ACC112 (cell line): Measurements from ENCODE around the gene FANCC.
A peak's percentile ranks its signal among the peaks of the same experiment; 100 is the strongest.

ENCODE experiments used
- H2AFZ ChIP-seq: fragments of 200-600 bp; sonication (generic); one replicate; pipeline ENCODE4 v1.6.0; 2017; ENCODE audit warnings: antibody characterized with exemption, low read length; ENCODE audit not compliant: unreplicated experiment
- H3K27ac ChIP-seq: fragments of 200-600 bp; sonication (generic); 2 replicates; pipeline ENCODE4 v1.5.1; 2014; ENCODE audit warnings: low read depth, mild to moderate bottlenecking, antibody characterized with exemption, low read length, moderate library complexity
- H3K27me3 ChIP-seq: fragments of 200-600 bp; sonication (generic); 2 replicates; pipeline ENCODE4 v1.6.1; 2014; ENCODE audit warnings: mild to moderate bottlenecking, antibody characterized with exemption, low read length, moderate library complexity, mixed read lengths; ENCODE audit not compliant: insufficient read depth
- H3K36me3 ChIP-seq: fragments of 200-600 bp; sonication (generic); 2 replicates; pipeline ENCODE4 v1.6.1; 2016; ENCODE audit warnings: mild to moderate bottlenecking, antibody characterized with exemption, low read length, moderate library complexity, mixed read lengths; ENCODE audit not compliant: insufficient read depth
- H3K4me1 ChIP-seq: fragments of 200-600 bp; sonication (generic); one replicate; pipeline ENCODE4 v1.6.1; 2016; ENCODE audit warnings: low read length, mixed read lengths; ENCODE audit not compliant: insufficient read depth, unreplicated experiment, control insufficient read depth
- H3K4me3 ChIP-seq: fragments of 200-600 bp; sonication (generic); 2 replicates; pipeline ENCODE4 v1.5.1; 2014; ENCODE audit warnings: mild to moderate bottlenecking, low read depth, low read length
- H3K79me2 ChIP-seq: fragments of 200-600 bp; sonication (generic); one replicate; pipeline ENCODE4 v1.6.0; 2016; ENCODE audit warnings: low read length; ENCODE audit not compliant: control insufficient read depth, unreplicated experiment, insufficient read depth

FANCC gene

GRCh38 chr9:95317119-95317892, at the start of gene FANCC:
FANCC (minus strand) TSS chr9:95317709; CDS start chr9:95249291, 68,418 bp downstream.
- peak within 1 kb of the TSS; percentile 97 for H2AFZ ChIP-seq
- peaks cover 21% of the 10 kb centered on the region for H3K79me2 ChIP-seq
- H3K27me3 ChIP-seq = no peaks in the 10 kb centered on the region; the same call in 1 of the 2 replicates
- H3K4me1 ChIP-seq = peaks cover 18% of the 10 kb centered on the region
- peak within 1 kb of the TSS; percentile 90 for H3K4me3 ChIP-seq
- H3K36me3 ChIP-seq = no peaks in the 10 kb centered on the region
- peak within 1 kb of the TSS; percentile 98 for H3K27ac ChIP-seq

DNA sequence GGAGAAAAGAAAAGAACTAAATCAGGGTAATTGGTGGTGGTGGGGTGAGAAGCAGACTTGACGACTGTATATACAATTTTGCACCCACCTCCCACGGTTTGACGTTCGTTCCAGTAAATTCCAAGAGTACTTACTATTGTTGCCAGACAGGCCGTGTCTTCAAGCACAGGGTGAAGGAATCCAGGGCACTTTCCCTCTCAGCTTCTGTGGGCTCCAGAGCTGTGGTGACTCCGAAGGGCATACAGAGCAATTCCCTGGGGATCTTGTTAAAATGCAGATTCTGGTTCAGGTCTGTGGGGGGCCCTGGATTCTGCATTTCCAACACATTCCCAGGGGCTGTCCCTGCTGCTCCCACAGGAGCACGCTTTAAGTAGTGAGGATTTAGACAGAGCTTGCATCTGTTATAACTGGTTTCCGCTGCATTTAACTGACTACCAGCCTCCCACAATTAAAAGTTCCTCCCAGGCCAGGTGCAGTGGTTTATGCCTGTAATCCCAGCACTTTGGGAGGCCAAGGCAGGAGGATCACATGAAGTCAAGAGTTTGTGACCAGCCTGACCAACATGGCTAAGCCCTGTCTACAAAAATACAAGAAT, 49.3 kb upstream of the FANCC start:
- no peak overlapping the region for H3K27ac ChIP-seq
- peaks cover 45% of the 10 kb centered on the region for H3K27me3 ChIP-seq
- H3K36me3 ChIP-seq = no peaks in the 10 kb centered on the region
- H3K4me3 ChIP-seq = no peak overlapping the region
- H3K4me1 ChIP-seq = no peaks in the 10 kb centered on the region
- no peak overlapping the region for H2AFZ ChIP-seq
- H3K79me2 ChIP-seq = no peaks in the 10 kb centered on the region

GRCh38 chr9:95365766-95366165, 48.3 kb upstream of the FANCC start:
- Histone ChIP-seq H3K27ac (no peak overlapping the region), H3K4me1 (no peaks in the 10 kb centered on the region), H3K27me3 (peaks cover 47% of the 10 kb centered on the region), H3K4me3 (no peak overlapping the region), H3K79me2 (no peaks in the 10 kb centered on the region), H3K36me3 (no peaks in the 10 kb centered on the region), H2AFZ (no peak overlapping the region)

GRCh38 chr9:95363051-95363841, 45.7 kb upstream of the FANCC start:
- no peaks in the 10 kb centered on the region for H3K79me2 ChIP-seq
- no peak overlapping the region for H3K4me3 ChIP-seq
- H3K27me3 ChIP-seq = peaks cover 50% of the 10 kb centered on the region
- no peaks in the 10 kb centered on the region for H3K36me3 ChIP-seq
- no peak overlapping the region for H2AFZ ChIP-seq
- no peaks in the 10 kb centered on the region for H3K4me1 ChIP-seq
- H3K27ac ChIP-seq = no peak overlapping the region

GRCh38 chr9:95360866-95361265, 43.4 kb upstream of the FANCC start:
- peaks cover 57% of the 10 kb centered on the region for H3K27me3 ChIP-seq
- H3K79me2 ChIP-seq = no peaks in the 10 kb centered on the region
- H3K4me3 ChIP-seq = no peak overlapping the region
- H3K27ac ChIP-seq = no peak overlapping the region
- no peaks in the 10 kb centered on the region for H3K36me3 ChIP-seq
- no peaks in the 10 kb centered on the region for H3K4me1 ChIP-seq
- H2AFZ ChIP-seq = no peak overlapping the region

DNA sequence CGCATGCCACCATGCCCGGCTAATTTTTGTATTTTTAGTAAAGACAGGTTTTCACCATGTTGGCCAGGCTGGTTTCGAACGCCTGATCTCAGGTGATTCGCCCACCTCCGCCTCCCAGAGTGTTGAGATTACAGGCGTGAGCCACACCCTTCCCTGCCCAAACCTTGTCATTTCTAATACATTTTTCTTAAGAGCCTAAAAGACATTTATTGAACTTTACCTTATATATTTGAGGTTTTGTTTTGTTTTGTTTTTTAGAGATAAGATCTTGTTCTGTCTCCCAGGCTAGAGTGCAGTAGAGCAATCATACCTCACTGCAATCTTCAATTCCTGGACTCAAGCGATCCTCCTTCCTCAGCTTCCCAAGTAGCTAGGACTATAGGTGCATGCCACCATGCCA, 39.8 kb upstream of the FANCC start:
- H3K27ac ChIP-seq = no peak overlapping the region
- no peaks in the 10 kb centered on the region for H3K79me2 ChIP-seq
- H3K4me1 ChIP-seq = no peaks in the 10 kb centered on the region
- no peak overlapping the region for H3K4me3 ChIP-seq
- peaks cover 44% of the 10 kb centered on the region for H3K27me3 ChIP-seq
- H2AFZ ChIP-seq = no peak overlapping the region
- no peaks in the 10 kb centered on the region for H3K36me3 ChIP-seq

DNA sequence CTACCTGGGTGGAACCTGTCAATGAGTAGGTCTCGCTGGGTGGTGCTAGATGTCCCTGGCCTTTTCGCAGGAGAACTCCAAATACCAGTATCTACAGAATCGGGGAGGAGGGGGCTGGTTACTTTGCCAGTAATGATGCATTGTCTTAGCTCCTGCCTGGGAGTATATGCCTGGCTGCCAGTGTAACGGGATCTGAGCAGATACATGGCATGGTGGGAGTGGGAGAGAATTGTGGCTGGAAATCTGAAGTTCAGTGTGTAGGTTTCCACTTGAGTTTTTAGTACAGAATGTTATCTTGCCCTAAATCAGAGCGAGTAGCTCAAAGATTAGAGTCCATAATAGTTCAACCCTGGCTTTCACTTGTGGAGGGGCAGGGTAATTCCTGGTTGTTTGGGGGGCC, 38.0 kb upstream of the FANCC start:
- Histone ChIP-seq H3K4me3 (no peak overlapping the region), H2AFZ (no peak overlapping the region), H3K27ac (no peak overlapping the region), H3K79me2 (no peaks in the 10 kb centered on the region), H3K36me3 (no peaks in the 10 kb centered on the region), H3K4me1 (no peaks in the 10 kb centered on the region), H3K27me3 (peaks cover 42% of the 10 kb centered on the region)

DNA sequence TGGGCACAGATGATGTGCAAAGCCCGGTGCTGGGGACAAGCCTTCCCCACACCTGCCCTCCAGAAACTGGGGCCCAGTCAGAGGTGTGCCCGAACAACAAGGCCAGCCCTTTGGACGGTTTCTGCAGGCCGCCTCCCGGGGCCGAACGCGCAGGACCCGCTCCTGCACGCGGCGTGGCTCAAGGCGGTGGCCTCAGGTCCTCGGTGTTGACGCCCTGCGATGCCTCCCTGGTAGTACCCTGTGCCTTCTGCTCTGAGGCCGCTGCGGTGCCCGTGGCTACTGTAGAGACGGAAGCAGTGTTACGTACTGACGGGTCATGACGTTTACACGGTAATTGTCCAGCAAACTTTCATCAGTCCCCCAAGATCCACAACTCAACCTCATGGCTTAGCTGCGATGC, 33.5 kb upstream of the FANCC start:
- Histone ChIP-seq H3K36me3 (no peaks in the 10 kb centered on the region), H3K79me2 (no peaks in the 10 kb centered on the region), H3K27ac (no peak overlapping the region), H3K27me3 (peaks cover 43% of the 10 kb centered on the region), H3K4me1 (no peaks in the 10 kb centered on the region), H3K4me3 (no peak overlapping the region), H2AFZ (no peak overlapping the region)

GRCh38 chr9:95350266-95350665, 32.8 kb upstream of the FANCC start:
- Histone ChIP-seq H3K4me1 (no peaks in the 10 kb centered on the region), H3K36me3 (no peaks in the 10 kb centered on the region), H2AFZ (no peak overlapping the region), H3K79me2 (no peaks in the 10 kb centered on the region), H3K4me3 (no peak overlapping the region), H3K27me3 (peaks cover 35% of the 10 kb centered on the region), H3K27ac (no peak overlapping the region)

- peak overlapping the region; percentile 71 for H2AFZ ChIP-seq
- no peak overlapping the region for H3K27ac ChIP-seq
- no peaks in the 10 kb centered on the region for H3K79me2 ChIP-seq
- peak overlapping the region; percentile 64 for H3K4me3 ChIP-seq
- peaks cover 29% of the 10 kb centered on the region for H3K27me3 ChIP-seq
- no peaks in the 10 kb centered on the region for H3K36me3 ChIP-seq
- no peaks in the 10 kb centered on the region for H3K4me1 ChIP-seq
These were observed 31.9 kb upstream of the FANCC start for GRCh38 chr9:95349091-95350038.
